Chondrocyte (in vitro differentiated cells): ENCODE results near the gene ZNF700. TPM values are rescaled to one million over a fixed set of nuclear protein-coding genes. Genes with fewer than 3 reads are reported as not detected.
A peak's percentile ranks its signal among the peaks of the same experiment; 100 is the strongest.
"Not testable (repeated sequence)": the region's sequence is repeated elsewhere in the genome, so short reads cannot be mapped to it uniquely, and the experiment has no call there.

Source experiments
- DNase-seq: peaks from one replicate; pipeline ENCODE4 v3.0.0; 2021; ENCODE audit warnings: mixed read lengths, low spot score
- H3K27ac Mint-ChIP-seq: one replicate; pipeline ENCODE4 v1.8.0; 2021; ENCODE audit warnings: mild to moderate bottlenecking, moderate library complexity, mixed read lengths; ENCODE audit not compliant: unreplicated experiment
- H3K27me3 Mint-ChIP-seq: 2 replicates; pipeline ENCODE4 v1.8.0; 2021; ENCODE audit warnings: low read depth, mixed read lengths
- H3K36me3 Mint-ChIP-seq: 2 replicates; pipeline ENCODE4 v1.8.0; 2021; ENCODE audit warnings: low read depth, mixed read lengths
- H3K4me1 Mint-ChIP-seq: 2 replicates; pipeline ENCODE4 v1.8.0; 2021; ENCODE audit warnings: low read depth, mild to moderate bottlenecking, mixed read lengths
- H3K4me3 Mint-ChIP-seq: one replicate; pipeline ENCODE4 v1.8.0; 2021; ENCODE audit warnings: mild to moderate bottlenecking, moderate library complexity, mixed read lengths; ENCODE audit not compliant: unreplicated experiment
- H3K9me3 Mint-ChIP-seq: 2 replicates; pipeline ENCODE4 v1.8.0; 2021; ENCODE audit warnings: low read depth, mixed read lengths
- CTCF ChIP-seq: fragments of 200-600 bp; sonication (generic); IDR thresholded peaks from 2 replicates; pipeline ENCODE4 v1.5.0; 2021; ENCODE audit warnings: antibody characterized with exemption, mild to moderate bottlenecking, moderate library complexity
- long read RNA-seq: library from polyadenylated mRNA; stranded (forward); transcript quantifications from one replicate; pipeline ENCODE4 v2.0.0, GENCODE V29; 2021
- total RNA-seq: library from RNA; stranded (reverse); gene quantifications from 3 replicates; pipeline ENCODE4 v1.2.1, GENCODE V29; 2021

ZNF700 gene
- total RNA-seq = 4.8 to 8.1 TPM (median 5.5 TPM) in 3 replicates
- long read RNA-seq = 0 reads

- Mint-ChIP-seq H3K4me1 (peaks cover 31% of the 10 kb centered on the region), H3K9me3 (peaks cover under 1% of the 10 kb centered on the region), H3K27ac (peak within 1 kb of the TSS; percentile 98), H3K4me3 (peak within 1 kb of the TSS; percentile 96), H3K27me3 (no peaks in the 10 kb centered on the region), H3K36me3 (no peaks in the 10 kb centered on the region)
- DNase-seq = peak; percentile 92
- no peak for TF ChIP-seq CTCF
These were observed at the start of gene ZNF700 for GRCh38 chr19:11924886-11925650. Gene ZNF700, plus strand, starts transcription at chr19:11925107. Its CDS starts 104 bp downstream, at chr19:11925211.

- not testable (repeated sequence) for H3K27ac Mint-ChIP-seq, H3K4me3 Mint-ChIP-seq, H3K4me1 Mint-ChIP-seq, H3K9me3 Mint-ChIP-seq, H3K27me3 Mint-ChIP-seq, DNase-seq, H3K36me3 Mint-ChIP-seq
- TF ChIP-seq CTCF = peak; percentile 70
These were observed 45.1 kb upstream of the ZNF700 start for GRCh38 chr19:11879687-11880266.

- H3K27me3 Mint-ChIP-seq = no peaks in the 10 kb centered on the region
- H3K36me3 Mint-ChIP-seq = no peaks in the 10 kb centered on the region
- TF ChIP-seq CTCF = no peak
- H3K27ac Mint-ChIP-seq = no peak overlapping the region
- DNase-seq = no peak
- H3K4me3 Mint-ChIP-seq = no peak overlapping the region
- peaks cover 4% of the 10 kb centered on the region for H3K4me1 Mint-ChIP-seq
- peaks cover 2% of the 10 kb centered on the region for H3K9me3 Mint-ChIP-seq
These were observed 44.3 kb upstream of the ZNF700 start for GRCh38 chr19:11880598-11880997.

GRCh38 chr19:11881151-11881800, 43.6 kb upstream of the ZNF700 start:
- Mint-ChIP-seq H3K9me3 (peaks cover 2% of the 10 kb centered on the region), H3K27ac (no peak overlapping the region), H3K4me1 (peaks cover 4% of the 10 kb centered on the region), H3K36me3 (no peaks in the 10 kb centered on the region), H3K27me3 (no peaks in the 10 kb centered on the region), H3K4me3 (no peak overlapping the region)
- TF ChIP-seq CTCF = peak; percentile 87
- DNase-seq = no peak

- peaks cover 2% of the 10 kb centered on the region for H3K9me3 Mint-ChIP-seq
- H3K4me1 Mint-ChIP-seq = peaks cover 12% of the 10 kb centered on the region
- no peak for TF ChIP-seq CTCF
- H3K36me3 Mint-ChIP-seq = no peaks in the 10 kb centered on the region
- no peak overlapping the region for H3K27ac Mint-ChIP-seq
- H3K4me3 Mint-ChIP-seq = no peak overlapping the region
- no peak for DNase-seq
- H3K27me3 Mint-ChIP-seq = no peaks in the 10 kb centered on the region
These were observed 42.3 kb upstream of the ZNF700 start for GRCh38 chr19:11882606-11883005.
